Measurements from ENCODE around the gene ALDH5A1.

ALDH5A1 gene

GRCh38 chr6:24583463-24584381, 89.0 kb downstream of the ALDH5A1 start:
- TF ChIP-seq, protein P1, sequence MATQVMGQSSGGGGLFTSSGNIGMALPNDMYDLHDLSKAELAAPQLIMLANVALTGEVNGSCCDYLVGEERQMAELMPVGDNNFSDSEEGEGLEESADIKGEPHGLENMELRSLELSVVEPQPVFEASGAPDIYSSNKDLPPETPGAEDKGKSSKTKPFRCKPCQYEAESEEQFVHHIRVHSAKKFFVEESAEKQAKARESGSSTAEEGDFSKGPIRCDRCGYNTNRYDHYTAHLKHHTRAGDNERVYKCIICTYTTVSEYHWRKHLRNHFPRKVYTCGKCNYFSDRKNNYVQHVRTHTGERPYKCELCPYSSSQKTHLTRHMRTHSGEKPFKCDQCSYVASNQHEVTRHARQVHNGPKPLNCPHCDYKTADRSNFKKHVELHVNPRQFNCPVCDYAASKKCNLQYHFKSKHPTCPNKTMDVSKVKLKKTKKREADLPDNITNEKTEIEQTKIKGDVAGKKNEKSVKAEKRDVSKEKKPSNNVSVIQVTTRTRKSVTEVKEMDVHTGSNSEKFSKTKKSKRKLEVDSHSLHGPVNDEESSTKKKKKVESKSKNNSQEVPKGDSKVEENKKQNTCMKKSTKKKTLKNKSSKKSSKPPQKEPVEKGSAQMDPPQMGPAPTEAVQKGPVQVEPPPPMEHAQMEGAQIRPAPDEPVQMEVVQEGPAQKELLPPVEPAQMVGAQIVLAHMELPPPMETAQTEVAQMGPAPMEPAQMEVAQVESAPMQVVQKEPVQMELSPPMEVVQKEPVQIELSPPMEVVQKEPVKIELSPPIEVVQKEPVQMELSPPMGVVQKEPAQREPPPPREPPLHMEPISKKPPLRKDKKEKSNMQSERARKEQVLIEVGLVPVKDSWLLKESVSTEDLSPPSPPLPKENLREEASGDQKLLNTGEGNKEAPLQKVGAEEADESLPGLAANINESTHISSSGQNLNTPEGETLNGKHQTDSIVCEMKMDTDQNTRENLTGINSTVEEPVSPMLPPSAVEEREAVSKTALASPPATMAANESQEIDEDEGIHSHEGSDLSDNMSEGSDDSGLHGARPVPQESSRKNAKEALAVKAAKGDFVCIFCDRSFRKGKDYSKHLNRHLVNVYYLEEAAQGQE (IDR thresholded peaks at IDR 0.05; ENCODE audit: insufficient read depth in 1 of 2, low read depth in 2 of 2, low read length in 2 of 2), result no peak
- no peak for TF ChIP-seq FOXP2 (optimal IDR thresholded peaks at IDR 0.05; ENCODE audit: borderline replicate concordance, extremely low read depth, extremely low read length, insufficient read depth)
- TF ChIP-seq SIN3A (IDR thresholded peaks at IDR 0.05; ENCODE audit: borderline replicate concordance, insufficient read depth, low read length), result no peak
- no peak for TF ChIP-seq POLR2AphosphoS5 (IDR thresholded peaks at IDR 0.05; ENCODE audit: low read depth, low read length)
- TF ChIP-seq TAF1 (IDR thresholded peaks at IDR 0.05; ENCODE audit: borderline replicate concordance, insufficient read depth, low read length), result no peak

GRCh38 chr6:24584382-24584720, 89.6 kb downstream of the ALDH5A1 start:
- TF ChIP-seq TAF1 (IDR thresholded peaks at IDR 0.05; ENCODE audit: borderline replicate concordance, insufficient read depth, low read length), result no peak

Measured in PFSK-1 (cell line).